SK-N-SH treated with all-trans-retinoic acid at 6 μM for 48 hours (cell line): ENCODE data around the gene RGMB.

Experiments
- ATAC-seq: fragments of 200-7000 bp; cut with Tn5 transposase; 3 replicates; pipeline ENCODE4 v1.9.1; 2020; ENCODE audit warnings: mild to moderate bottlenecking, moderate library complexity
- ARNTL ChIP-seq: fragments of 450-650 bp; formaldehyde crosslinking; IDR thresholded peaks from 2 replicates; pipeline ENCODE4 v1.5.0; 2020; ENCODE audit warnings: low read depth, mild to moderate bottlenecking, moderate library complexity, borderline replicate concordance
- BACH2 ChIP-seq: fragments of 250-450 bp; sonication (Bioruptor Pico); IDR thresholded peaks from 2 replicates; pipeline ENCODE4 v1.9.0; 2021; ENCODE audit warnings: mild to moderate bottlenecking, borderline replicate concordance
- CSDC2 ChIP-seq: fragments of 250-450 bp; sonication (Bioruptor Pico); IDR thresholded peaks from 2 replicates; pipeline ENCODE4 v1.5.0; 2020; ENCODE audit warnings: mild to moderate bottlenecking, moderate library complexity
- ESRRG ChIP-seq: fragments of 250-450 bp; sonication (Bioruptor Pico); IDR thresholded peaks from 2 replicates; pipeline ENCODE4 v1.6.1; 2021; ENCODE audit warnings: mild to moderate bottlenecking
- GLIS3 ChIP-seq: fragments of 250-450 bp; sonication (Bioruptor Pico); IDR thresholded peaks from 2 replicates; pipeline ENCODE4 v1.5.0; 2020; ENCODE audit warnings: mild to moderate bottlenecking, moderate library complexity
- ISL1 ChIP-seq: fragments of 250-450 bp; sonication (Bioruptor Pico); IDR thresholded peaks from 2 replicates; pipeline ENCODE4 v2.1.2; 2022; ENCODE audit warnings: mild to moderate bottlenecking, moderate library complexity
- OSR1 ChIP-seq: fragments of 250-450 bp; sonication (Bioruptor Pico); IDR thresholded peaks from 2 replicates; pipeline ENCODE4 v1.8.0; 2022; ENCODE audit warnings: moderate library complexity, mild to moderate bottlenecking, inconsistent platforms
- PATZ1 ChIP-seq: fragments of 250-450 bp; sonication (Bioruptor Pico); IDR thresholded peaks from 2 replicates; pipeline ENCODE4 v1.8.0; 2020; ENCODE audit warnings: mild to moderate bottlenecking, moderate library complexity, borderline replicate concordance
- PPARA ChIP-seq: fragments of 250-450 bp; sonication (Bioruptor Pico); IDR thresholded peaks from 2 replicates; pipeline ENCODE4 v1.5.0; 2020; ENCODE audit warnings: mild to moderate bottlenecking, borderline replicate concordance
- RARB ChIP-seq: fragments of 250-450 bp; sonication (Bioruptor Pico); IDR thresholded peaks from 2 replicates; pipeline ENCODE4 v1.8.0; 2021; ENCODE audit warnings: mild to moderate bottlenecking, moderate library complexity
- SNAI2 ChIP-seq: fragments of 250-450 bp; sonication (Bioruptor Pico); IDR thresholded peaks from 2 replicates; pipeline ENCODE4 v1.5.0; 2020; ENCODE audit warnings: mild to moderate bottlenecking, moderate library complexity
- TOX ChIP-seq: fragments of 250-450 bp; sonication (Bioruptor Pico); IDR thresholded peaks from 2 replicates; pipeline ENCODE4 v1.8.0; 2021; ENCODE audit warnings: mild to moderate bottlenecking, moderate library complexity, borderline replicate concordance
- ZFP3 ChIP-seq: fragments of 250-450 bp; sonication (Bioruptor Pico); IDR thresholded peaks from 2 replicates; pipeline ENCODE4 v1.5.0; 2020; ENCODE audit warnings: mild to moderate bottlenecking, moderate library complexity
- ZFP30 ChIP-seq: fragments of 450-650 bp; formaldehyde crosslinking; IDR thresholded peaks from 2 replicates; pipeline ENCODE4 v1.5.0; 2022; ENCODE audit warnings: mild to moderate bottlenecking, moderate library complexity
- ZNF565 ChIP-seq: fragments of 450-650 bp; formaldehyde crosslinking; conservative IDR thresholded peaks from 2 replicates; pipeline ENCODE4 v1.5.0; 2020; ENCODE audit warnings: low read depth, mild to moderate bottlenecking, moderate library complexity
- ZNF70 ChIP-seq: fragments of 450-650 bp; formaldehyde crosslinking; IDR thresholded peaks from 2 replicates; pipeline ENCODE4 v1.5.0; 2020; ENCODE audit warnings: mild to moderate bottlenecking, moderate library complexity
- TF ChIP-seq, protein P1 (sequence below): fragments of 250-450 bp; sonication (Bioruptor Pico); IDR thresholded peaks from 2 replicates; pipeline ENCODE4 v1.5.1; 2020; ENCODE audit warnings: low read depth, mild to moderate bottlenecking, moderate library complexity
- TF ChIP-seq, protein P2 (sequence below): fragments of 250-450 bp; sonication (Bioruptor Pico); IDR thresholded peaks from 2 replicates; pipeline ENCODE4 v1.8.0; 2021; ENCODE audit warnings: low read depth, mild to moderate bottlenecking, moderate library complexity, borderline replicate concordance
- TF ChIP-seq, protein P3 (sequence below): fragments of 250-450 bp; sonication (Bioruptor Pico); IDR thresholded peaks from 2 replicates; pipeline ENCODE4 v1.5.0; 2020; ENCODE audit warnings: mild to moderate bottlenecking, moderate library complexity
- TF ChIP-seq, protein P4 (sequence below): fragments of 250-450 bp; sonication (Bioruptor Pico); IDR thresholded peaks from 2 replicates; pipeline ENCODE4 v1.5.1; 2021; ENCODE audit warnings: mild to moderate bottlenecking, moderate library complexity

The RGMB gene

GRCh38 chr5:98776066-98776705 is 2.7 kb downstream of the RGMB start:
- TF ChIP-seq ESRRG (CRISPR knock-in tag), result no peak
- no peak for TF ChIP-seq ISL1 (CRISPR knock-in tag)
- TF ChIP-seq PPARA (CRISPR knock-in tag), result no peak
- TF ChIP-seq BACH2 (CRISPR knock-in tag), result no peak
- TF ChIP-seq ZNF565 (CRISPR knock-in tag), result no peak
- TF ChIP-seq SNAI2 (CRISPR knock-in tag), result no peak
- TF ChIP-seq CSDC2, result no peak
- TF ChIP-seq GLIS3, result no peak
- TF ChIP-seq ZNF70, result no peak
- TF ChIP-seq, protein P1, sequence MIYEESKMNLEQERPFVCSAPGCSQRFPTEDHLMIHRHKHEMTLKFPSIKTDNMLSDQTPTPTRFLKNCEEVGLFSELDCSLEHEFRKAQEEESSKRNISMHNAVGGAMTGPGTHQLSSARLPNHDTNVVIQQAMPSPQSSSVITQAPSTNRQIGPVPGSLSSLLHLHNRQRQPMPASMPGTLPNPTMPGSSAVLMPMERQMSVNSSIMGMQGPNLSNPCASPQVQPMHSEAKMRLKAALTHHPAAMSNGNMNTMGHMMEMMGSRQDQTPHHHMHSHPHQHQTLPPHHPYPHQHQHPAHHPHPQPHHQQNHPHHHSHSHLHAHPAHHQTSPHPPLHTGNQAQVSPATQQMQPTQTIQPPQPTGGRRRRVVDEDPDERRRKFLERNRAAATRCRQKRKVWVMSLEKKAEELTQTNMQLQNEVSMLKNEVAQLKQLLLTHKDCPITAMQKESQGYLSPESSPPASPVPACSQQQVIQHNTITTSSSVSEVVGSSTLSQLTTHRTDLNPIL (CRISPR knock-in tag), result no peak
- TF ChIP-seq ARNTL (CRISPR knock-in tag), result no peak
- TF ChIP-seq, protein P2, sequence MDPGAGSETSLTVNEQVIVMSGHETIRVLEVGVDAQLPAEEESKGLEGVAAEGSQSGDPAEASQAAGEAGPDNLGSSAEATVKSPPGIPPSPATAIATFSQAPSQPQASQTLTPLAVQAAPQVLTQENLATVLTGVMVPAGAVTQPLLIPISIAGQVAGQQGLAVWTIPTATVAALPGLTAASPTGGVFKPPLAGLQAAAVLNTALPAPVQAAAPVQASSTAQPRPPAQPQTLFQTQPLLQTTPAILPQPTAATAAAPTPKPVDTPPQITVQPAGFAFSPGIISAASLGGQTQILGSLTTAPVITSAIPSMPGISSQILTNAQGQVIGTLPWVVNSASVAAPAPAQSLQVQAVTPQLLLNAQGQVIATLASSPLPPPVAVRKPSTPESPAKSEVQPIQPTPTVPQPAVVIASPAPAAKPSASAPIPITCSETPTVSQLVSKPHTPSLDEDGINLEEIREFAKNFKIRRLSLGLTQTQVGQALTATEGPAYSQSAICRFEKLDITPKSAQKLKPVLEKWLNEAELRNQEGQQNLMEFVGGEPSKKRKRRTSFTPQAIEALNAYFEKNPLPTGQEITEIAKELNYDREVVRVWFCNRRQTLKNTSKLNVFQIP (CRISPR knock-in tag), result no peak
- TF ChIP-seq RARB, result no peak
- TF ChIP-seq, protein P3, sequence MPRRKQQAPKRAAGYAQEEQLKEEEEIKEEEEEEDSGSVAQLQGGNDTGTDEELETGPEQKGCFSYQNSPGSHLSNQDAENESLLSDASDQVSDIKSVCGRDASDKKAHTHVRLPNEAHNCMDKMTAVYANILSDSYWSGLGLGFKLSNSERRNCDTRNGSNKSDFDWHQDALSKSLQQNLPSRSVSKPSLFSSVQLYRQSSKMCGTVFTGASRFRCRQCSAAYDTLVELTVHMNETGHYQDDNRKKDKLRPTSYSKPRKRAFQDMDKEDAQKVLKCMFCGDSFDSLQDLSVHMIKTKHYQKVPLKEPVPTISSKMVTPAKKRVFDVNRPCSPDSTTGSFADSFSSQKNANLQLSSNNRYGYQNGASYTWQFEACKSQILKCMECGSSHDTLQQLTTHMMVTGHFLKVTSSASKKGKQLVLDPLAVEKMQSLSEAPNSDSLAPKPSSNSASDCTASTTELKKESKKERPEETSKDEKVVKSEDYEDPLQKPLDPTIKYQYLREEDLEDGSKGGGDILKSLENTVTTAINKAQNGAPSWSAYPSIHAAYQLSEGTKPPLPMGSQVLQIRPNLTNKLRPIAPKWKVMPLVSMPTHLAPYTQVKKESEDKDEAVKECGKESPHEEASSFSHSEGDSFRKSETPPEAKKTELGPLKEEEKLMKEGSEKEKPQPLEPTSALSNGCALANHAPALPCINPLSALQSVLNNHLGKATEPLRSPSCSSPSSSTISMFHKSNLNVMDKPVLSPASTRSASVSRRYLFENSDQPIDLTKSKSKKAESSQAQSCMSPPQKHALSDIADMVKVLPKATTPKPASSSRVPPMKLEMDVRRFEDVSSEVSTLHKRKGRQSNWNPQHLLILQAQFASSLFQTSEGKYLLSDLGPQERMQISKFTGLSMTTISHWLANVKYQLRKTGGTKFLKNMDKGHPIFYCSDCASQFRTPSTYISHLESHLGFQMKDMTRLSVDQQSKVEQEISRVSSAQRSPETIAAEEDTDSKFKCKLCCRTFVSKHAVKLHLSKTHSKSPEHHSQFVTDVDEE (CRISPR knock-in tag), result no peak
- no peak for TF ChIP-seq ZFP30 (CRISPR knock-in tag)
- no peak for TF ChIP-seq PATZ1
- no peak for TF ChIP-seq OSR1 (CRISPR knock-in tag)
- TF ChIP-seq ZFP3, result no peak
- TF ChIP-seq, all 23 proteins: peak for 0
- no peak for ATAC-seq

- ATAC-seq, result no peak
- TF ChIP-seq ZNF565 (CRISPR knock-in tag), result no peak
- TF ChIP-seq ZFP30 (CRISPR knock-in tag), result no peak
- TF ChIP-seq CSDC2, result no peak
- TF ChIP-seq, protein P1 (CRISPR knock-in tag), result no peak
- TF ChIP-seq TOX, result no peak
- TF ChIP-seq ZNF70, result no peak
- TF ChIP-seq, protein P4, sequence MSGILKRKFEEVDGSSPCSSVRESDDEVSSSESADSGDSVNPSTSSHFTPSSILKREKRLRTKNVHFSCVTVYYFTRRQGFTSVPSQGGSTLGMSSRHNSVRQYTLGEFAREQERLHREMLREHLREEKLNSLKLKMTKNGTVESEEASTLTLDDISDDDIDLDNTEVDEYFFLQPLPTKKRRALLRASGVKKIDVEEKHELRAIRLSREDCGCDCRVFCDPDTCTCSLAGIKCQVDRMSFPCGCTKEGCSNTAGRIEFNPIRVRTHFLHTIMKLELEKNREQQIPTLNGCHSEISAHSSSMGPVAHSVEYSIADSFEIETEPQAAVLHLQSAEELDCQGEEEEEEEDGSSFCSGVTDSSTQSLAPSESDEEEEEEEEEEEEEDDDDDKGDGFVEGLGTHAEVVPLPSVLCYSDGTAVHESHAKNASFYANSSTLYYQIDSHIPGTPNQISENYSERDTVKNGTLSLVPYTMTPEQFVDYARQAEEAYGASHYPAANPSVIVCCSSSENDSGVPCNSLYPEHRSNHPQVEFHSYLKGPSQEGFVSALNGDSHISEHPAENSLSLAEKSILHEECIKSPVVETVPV (CRISPR knock-in tag), result no peak
- TF ChIP-seq OSR1 (CRISPR knock-in tag), result no peak
Measured at GRCh38 chr5:98777295-98777694, 3.8 kb downstream of the RGMB start.
